WTC11 (cell line): ENCODE data around the gene AIFM1.

Experiments
- CTCF ChIP-seq: fragments of 200-600 bp; IDR thresholded peaks from 2 replicates; pipeline ENCODE4 v1.8.0; 2022; ENCODE audit warnings: antibody characterized with exemption
- FOXK1 ChIP-seq: sonication (generic); formaldehyde crosslinking; IDR thresholded peaks from 2 replicates; pipeline ENCODE4 v1.8.0; 2022; ENCODE audit warnings: mild to moderate bottlenecking, moderate library complexity, missing genetic modification reagents

GRCh38 chrX:130090364-130090763 is 75.3 kb downstream of the AIFM1 start:
- TF ChIP-seq CTCF (no peak), FOXK1 (CRISPR knock-in tag) (no peak)
